ENCODE measurements around the gene GPAM.
A peak's percentile ranks its signal among the peaks of the same experiment; 100 is the strongest.
"Not testable (repeated sequence)": the region's sequence is repeated elsewhere in the genome, so short reads cannot be mapped to it uniquely, and the experiment has no call there.

Gene GPAM

DNA sequence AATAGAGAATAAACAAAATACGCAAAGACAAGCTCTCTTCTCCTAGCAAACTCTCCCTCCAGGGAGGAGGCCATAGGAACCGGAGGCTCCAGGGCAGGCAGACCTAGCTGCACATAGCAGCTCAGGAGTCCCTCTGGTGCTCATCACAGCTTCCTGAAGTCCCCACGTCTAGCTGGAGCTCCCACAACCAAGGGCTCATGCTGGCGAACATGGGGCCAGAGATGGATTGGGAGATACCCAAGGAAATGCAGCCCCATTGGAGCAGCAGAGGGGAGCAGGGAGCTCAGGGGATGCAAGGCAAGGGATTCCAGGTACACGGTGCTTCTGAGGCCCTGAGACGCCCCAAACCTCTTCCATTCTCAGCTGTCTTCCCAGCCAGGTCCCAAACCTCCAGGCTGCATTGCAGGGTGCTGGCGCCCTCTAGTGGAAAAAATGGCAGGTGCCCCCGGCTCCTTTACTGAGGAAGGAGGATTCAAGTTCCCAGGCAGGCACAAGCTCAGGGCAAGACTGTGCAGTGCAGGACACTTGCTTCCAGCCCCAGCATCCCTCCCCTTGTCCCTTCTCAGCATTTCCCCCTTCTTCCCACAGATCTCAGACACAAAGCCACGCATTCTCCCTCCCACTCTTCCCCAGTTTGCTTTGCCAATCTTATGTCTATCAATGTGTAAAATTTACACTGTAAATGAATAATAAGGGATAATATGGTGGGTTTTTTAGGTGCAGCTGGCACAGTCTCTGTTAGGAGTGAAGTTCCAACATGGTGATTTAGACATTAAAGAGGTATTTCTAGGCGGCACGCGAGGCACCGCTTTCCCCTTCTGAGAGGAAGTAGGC, 46.2 kb downstream of the GPAM start:
- peak; percentile 59 for FAIRE-seq
- DNase-seq (ENCODE audit: extremely low spot score, insufficient read length, low read depth) = peak; percentile 45

DNA sequence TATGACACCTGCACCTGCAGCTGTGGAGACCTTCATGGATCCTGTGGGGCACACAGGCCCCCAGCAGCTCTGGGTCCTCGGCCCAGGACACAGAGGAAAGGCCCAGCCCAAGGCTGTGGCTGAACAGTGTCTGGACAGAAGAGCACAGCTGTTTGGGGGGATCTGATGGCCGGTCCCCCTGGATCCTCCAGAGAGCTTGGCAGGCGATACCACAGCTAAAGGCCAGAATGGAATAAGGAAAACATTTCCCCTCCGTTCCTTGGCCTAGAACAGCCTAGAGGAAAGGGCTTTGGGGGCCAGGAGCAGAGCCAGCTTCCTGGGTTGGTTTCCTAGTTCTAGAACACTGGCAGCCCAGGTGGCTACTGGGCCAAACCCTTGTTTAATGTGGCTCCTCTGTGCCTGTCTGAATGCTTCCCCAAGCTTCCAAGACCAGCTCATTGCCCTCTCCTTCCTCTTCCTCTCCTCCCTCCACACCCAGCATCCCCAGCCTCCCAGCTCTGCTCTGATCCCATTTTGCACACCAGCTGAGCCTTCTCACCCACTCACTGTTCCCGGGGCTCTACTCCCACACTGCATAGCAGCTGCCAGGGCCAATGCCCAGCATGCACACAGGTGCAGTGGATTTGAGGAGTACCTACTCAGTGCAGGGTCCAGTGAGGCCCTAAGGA, 46.9 kb downstream of the GPAM start:
- DNase-seq (ENCODE audit: extremely low spot score, insufficient read length, low read depth) = no peak
- no peak for FAIRE-seq

DNA sequence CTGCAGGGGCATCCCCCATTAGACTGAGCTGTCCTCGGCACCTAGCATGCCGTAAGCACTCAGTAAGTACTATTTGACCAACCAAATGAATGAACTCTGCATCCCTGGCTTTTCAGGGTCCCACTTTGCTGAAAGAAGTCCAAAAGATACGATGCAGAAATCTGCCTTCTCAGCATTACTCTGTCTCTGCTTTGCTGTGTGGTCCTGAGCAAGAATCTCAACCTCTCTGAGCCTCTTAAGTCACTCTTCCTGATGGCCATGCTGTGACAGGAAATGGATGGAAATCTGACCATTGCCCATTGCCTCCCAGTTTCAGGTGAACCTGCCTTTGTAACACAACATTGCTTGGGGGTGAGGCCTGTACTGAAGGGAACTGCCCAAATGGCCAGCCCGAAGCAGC, 48.0 kb downstream of the GPAM start:
- FAIRE-seq = no peak
- no peak for DNase-seq (ENCODE audit: extremely low spot score, insufficient read length, low read depth)

DNA sequence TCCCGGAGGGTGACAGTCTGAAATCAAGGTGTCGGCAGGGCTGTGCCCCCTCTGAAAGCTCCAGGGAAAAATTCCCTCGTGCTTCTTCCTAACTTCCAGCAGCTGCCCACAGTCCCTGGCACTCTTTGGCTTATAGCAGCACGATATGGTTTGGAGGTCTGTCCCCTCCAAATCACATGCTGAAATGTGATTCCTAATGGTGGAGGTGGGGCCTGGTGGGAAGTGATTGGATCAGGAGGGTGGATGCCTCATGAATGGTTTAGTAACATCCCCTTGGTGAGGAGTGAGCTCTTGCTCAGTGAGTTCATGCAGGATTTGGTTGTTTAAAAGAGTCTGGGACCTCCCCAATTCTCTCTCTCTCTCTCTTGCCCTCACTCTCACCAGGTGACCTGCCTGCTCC, 51.1 kb downstream of the GPAM start:
- no peak for DNase-seq (ENCODE audit: extremely low spot score, insufficient read length, low read depth)
- FAIRE-seq = no peak

DNA sequence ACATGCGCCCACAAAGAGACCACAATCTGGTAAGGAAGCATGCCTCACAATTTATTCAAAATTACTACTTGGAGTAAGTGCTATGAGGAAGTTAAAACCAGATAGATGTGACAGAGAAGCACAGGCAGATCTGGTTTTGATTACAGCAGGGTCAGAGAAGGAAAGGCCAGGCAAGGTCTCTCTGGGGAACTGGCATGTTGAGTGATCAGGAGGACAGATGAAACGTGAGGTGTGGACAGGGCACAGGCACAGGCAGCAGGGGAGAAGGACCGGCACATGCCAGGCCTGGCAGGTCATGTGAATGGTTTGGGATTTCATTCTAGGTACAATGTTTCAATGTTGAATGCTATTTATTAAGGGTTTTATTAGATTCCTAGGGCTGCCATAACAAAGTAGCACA, 51.6 kb downstream of the GPAM start:
- DNase-seq (ENCODE audit: extremely low spot score, insufficient read length, low read depth) (no peak), FAIRE-seq (no peak)

DNA sequence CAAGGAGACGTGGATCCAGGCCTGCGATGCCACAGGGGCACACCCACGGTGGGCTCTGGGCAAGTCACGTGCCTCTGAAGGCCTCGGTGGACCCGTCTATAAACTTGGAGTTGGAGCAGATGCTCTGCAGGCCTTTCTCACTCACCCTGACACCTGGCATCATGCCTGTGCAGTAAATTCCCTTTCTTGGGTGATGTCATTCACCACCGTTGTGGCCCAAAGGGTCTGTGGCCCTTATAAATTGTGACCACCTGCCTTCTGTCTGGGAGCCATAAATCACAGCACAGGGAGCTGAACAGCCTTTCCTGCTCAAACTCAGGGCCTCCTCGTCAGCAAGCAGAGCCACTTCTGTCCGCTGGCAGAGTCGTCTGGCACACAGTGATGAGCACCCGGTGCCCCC, 52.2 kb downstream of the GPAM start:
- DNase-seq (ENCODE audit: extremely low spot score, insufficient read length, low read depth) (no peak), FAIRE-seq (no peak)

DNA sequence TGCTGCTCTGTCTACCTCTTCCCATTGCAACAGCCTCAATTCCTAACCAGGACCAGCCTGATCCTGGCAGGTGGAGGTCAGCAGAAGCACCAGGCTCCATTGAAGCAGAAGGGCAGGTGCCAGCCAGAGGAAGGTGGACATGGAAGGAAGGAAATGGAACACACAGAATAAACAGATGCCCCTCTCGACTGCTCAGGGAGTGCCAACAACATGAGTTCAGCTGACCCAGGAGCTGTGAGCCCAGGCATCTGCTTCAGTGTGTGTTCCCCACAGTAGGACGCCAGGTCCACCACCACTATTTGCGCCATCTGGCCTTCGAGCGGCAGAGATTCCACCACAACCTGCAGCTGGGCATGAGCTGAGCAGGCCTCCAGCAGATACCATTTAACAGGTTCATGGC, 56.7 kb downstream of the GPAM start:
- FAIRE-seq (no peak), DNase-seq (ENCODE audit: extremely low spot score, insufficient read length, low read depth) (no peak)

DNA sequence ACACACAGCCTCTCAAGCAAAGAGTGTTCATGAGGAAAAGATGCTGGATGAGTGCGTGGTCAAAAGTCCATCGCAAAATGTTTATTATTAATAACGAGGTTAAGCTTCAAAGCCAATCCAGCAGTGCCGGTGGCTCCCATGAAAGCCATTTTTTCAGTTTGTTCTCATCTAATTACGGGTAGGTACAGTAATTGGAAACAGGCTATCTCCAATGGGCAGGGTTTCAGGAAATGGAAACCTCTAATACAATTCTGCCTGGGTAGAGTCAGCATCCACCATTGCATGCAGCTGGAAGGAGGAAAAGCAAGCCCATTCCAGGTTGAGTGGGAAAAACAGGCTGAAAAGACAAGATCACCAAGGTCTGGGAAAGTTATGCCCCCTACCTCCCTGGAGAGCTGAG, 57.4 kb downstream of the GPAM start:
- FAIRE-seq = no peak
- no peak for DNase-seq (ENCODE audit: extremely low spot score, insufficient read length, low read depth)

DNA sequence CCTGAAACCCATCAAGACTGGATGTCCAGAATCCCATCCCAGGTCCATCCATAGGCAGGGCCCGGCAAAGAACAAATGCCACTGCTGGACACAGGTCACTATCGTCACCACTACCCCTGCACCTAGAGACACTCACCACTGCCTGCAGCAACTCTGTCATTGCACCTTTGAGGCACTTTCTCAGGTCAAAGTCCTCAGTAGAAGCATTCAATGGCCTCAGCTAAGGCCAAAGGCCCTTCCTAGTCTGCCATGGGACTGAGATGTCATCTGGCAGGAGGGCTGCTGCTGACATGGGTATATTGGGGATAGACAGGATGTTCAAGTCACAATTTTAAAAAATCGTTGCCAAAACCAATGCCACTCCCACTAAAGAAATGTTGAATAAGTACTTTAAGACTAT, 58.7 kb downstream of the GPAM start:
- FAIRE-seq = no peak
- DNase-seq (ENCODE audit: extremely low spot score, insufficient read length, low read depth) = no peak

DNA sequence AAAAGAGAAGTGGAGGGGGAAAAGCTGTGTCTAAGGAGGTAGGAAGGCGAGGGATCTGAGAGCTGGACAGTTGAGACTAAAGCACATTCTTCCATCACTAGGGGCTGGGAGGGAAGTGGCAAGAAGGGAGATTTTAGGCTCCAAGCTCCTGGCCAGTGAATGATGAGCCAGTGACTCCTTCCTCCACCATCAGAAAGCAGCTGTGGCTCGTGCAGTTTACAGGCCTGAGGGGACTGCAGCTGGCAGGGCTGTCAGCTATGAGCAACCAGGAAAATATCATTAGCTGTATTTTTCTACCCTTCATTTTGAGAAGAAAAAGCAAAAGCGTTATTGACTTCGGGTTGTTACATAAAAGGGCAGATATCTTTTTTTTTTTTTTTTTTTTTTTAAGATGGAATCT, 60.7 kb downstream of the GPAM start:
- no peak for FAIRE-seq
- no peak for DNase-seq (ENCODE audit: extremely low spot score, insufficient read length, low read depth)

DNA sequence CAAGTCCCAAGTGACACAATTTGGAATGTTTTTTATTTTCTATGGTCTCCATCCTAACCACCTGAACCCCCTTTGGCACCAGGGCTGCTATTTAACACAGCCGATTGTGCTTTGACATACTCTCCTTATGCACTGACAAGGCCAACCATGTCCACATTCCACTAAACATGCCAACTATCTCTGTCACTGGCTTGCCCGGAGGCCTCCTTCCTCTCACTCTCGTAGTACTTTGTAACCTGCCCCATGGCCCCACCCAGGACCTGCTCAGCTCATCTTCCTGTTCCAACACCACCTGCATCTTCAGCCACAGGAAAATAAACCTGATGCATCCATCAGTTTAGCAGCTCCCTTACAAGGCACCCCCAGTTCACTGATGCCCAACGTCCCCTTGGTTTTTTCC, 63.1 kb downstream of the GPAM start:
- no peak for DNase-seq (ENCODE audit: extremely low spot score, insufficient read length, low read depth)
- no peak for FAIRE-seq

DNA sequence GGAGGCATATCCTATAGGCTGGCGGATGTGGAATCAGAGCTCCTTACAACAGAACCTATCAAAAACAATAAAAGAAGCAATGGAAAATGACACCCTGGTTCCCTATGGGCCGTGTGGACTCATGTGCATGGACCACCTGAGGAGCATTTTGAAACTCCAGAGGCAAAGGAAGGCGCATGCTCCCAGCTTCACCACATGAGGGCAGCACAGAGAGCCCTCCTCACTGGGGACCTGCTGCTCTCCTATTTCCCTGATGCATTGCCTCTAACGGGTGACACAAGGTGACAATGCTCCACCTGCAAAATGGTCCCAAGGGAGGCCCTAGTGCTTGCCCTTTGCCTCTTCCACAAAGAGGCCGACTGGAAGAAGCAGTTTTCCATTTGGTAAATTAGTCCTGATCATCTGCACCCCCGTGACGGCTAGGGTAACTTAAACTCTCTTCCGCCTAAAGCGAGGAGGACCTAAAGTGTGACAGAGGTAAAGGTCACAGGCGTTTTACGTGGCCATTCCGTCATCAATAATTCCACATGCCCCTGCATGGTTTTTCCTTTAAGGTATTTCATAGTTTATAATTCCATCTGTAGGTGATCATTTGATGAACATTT, 67.7 kb downstream of the GPAM start:
- DNase-seq (ENCODE audit: extremely low spot score, insufficient read length, low read depth) (peak; percentile 28), FAIRE-seq (peak; percentile 71)

DNA sequence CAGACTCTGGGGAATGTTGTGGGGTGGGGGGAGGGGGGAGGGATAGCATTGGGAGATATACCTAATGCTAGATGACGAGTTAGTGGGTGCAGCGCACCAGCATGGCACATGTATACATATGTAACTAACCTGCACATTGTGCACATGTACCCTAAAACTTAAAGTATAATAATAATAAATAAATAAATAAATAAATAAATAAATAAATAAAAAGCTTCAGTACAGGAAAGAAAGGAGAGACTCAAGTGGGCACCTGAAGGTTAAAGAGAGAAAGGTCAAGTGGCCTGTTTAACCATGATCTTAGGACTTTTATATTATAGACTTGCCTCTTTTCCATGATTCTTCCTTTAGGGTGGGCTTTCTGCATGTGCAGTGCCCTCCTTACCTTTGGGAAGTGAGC, 73.8 kb downstream of the GPAM start:
- DNase-seq (ENCODE audit: extremely low spot score, insufficient read length, low read depth); FAIRE-seq: not testable (repeated sequence)
